Muscle layer of duodenum (tissue), 2 donors: ENCODE data around the gene GXYLT2.
"Not testable (repeated sequence)": the region's sequence is repeated elsewhere in the genome, so short reads cannot be mapped to it uniquely, and the experiment has no call there.

Source experiments
- H3K27ac ChIP-seq: one replicate; pipeline ENCODE4 v1.7.0; 2013; ENCODE audit warnings: mild to moderate bottlenecking, low read length
- H3K27me3 ChIP-seq: one replicate; pipeline ENCODE4 v1.7.0; 2013; ENCODE audit warnings: low read depth, mild to moderate bottlenecking, control low read depth, low read length
- H3K36me3 ChIP-seq, 2 donors: one replicate each; pipeline ENCODE4 v1.7.0; 2013; ENCODE audit warnings: low read length in 2 of 2, control low read depth in 1 of 2, mild to moderate bottlenecking in 1 of 2; ENCODE audit not compliant: insufficient read depth in 2 of 2, control insufficient read depth in 1 of 2
- H3K4me1 ChIP-seq, 2 donors: one replicate each; pipeline ENCODE4 v1.7.0; 2013; ENCODE audit warnings: low read length in 2 of 2, mild to moderate bottlenecking in 2 of 2, control low read depth in 1 of 2, moderate library complexity in 1 of 2; ENCODE audit not compliant: insufficient read depth in 2 of 2, control insufficient read depth in 1 of 2
- H3K4me3 ChIP-seq, 2 donors: one replicate each; pipeline ENCODE4 v1.7.0; 2013; ENCODE audit warnings: low read length in 2 of 2, low read depth in 1 of 2, mild to moderate bottlenecking in 1 of 2
- H3K9me3 ChIP-seq, 2 donors: one replicate each; pipeline ENCODE4 v1.7.0; 2013; ENCODE audit warnings: low read length in 2 of 2, control low read depth in 1 of 2, mild to moderate bottlenecking in 1 of 2; ENCODE audit not compliant: control insufficient read depth in 1 of 2
- donor health status: healthy.

Gene GXYLT2

DNA sequence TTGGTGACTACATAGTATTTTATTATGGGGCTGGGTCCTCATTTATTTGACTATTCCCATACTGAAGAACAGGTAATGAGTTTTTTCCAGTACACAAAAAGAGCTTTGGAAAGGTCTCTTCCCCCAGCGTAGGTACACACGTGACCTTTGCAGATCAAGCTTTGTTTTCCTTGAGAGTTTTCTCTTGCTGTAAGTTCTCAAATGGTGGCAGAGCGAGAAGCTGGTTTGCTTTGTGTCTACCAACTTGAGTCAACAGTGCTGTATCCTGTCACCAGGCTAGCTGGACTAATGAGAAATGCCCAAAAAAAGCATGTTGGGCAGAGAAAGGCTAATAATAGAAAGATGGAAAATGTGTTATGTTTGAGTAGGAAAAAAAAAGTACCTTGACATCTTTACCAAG, 21.7 kb downstream of the GXYLT2 start:
- Histone ChIP-seq H3K27me3 (no peaks in the 10 kb centered on the region), H3K9me3 (no peaks in the 10 kb centered on the region), H3K27ac (no peak overlapping the region), H3K4me1 (no peaks in the 10 kb centered on the region), H3K4me3 (no peak overlapping the region), H3K36me3 (no peaks in the 10 kb centered on the region)

DNA sequence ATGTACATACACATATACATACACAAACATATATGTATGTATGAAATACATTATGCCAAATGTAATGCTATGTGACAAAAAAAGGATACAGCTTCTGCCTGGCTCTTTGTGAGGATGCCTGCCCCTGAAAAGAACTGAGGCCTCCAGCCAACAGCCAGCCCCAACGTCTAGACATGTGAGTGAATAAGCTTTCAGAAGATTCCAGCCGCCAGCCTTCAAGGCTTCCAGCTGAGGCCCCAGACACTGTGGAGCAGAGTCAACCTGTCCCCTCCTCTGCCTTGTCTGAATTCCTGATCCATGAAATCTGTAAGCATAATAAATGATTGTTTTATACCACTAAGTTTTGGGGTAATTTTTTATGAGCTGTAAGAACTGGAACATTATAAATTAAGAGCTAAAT, 24.7 kb downstream of the GXYLT2 start:
- H3K36me3 ChIP-seq = no peaks in the 10 kb centered on the region
- H3K27ac ChIP-seq = no peak overlapping the region
- H3K27me3 ChIP-seq = no peaks in the 10 kb centered on the region
- H3K4me3 ChIP-seq = no peak overlapping the region
- H3K4me1 ChIP-seq = no peaks in the 10 kb centered on the region
- no peaks in the 10 kb centered on the region for H3K9me3 ChIP-seq

DNA sequence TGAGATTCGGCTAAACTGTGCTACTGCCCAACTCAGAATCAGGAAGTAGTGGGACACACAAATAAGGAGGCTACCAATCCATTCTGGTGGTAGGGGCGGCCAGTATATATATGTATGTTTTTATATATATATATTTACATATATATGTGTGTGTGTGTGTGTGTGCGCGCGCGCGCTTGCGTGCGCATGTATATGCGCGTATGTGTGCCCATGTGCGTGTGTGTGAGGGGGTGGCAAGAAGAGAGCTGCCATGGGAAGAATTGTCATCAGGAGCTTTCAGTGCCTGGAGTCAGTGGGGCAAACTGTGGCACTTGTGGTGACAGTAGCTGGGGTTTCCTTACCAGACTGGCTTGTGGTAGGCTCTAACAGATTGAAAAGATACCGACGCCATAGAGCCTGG, 26.5 kb downstream of the GXYLT2 start:
- Histone ChIP-seq H3K27ac (no peak overlapping the region), H3K4me1 (no peaks in the 10 kb centered on the region), H3K4me3 (no peak overlapping the region), H3K9me3 (no peaks in the 10 kb centered on the region), H3K27me3 (no peaks in the 10 kb centered on the region), H3K36me3 (no peaks in the 10 kb centered on the region)

DNA sequence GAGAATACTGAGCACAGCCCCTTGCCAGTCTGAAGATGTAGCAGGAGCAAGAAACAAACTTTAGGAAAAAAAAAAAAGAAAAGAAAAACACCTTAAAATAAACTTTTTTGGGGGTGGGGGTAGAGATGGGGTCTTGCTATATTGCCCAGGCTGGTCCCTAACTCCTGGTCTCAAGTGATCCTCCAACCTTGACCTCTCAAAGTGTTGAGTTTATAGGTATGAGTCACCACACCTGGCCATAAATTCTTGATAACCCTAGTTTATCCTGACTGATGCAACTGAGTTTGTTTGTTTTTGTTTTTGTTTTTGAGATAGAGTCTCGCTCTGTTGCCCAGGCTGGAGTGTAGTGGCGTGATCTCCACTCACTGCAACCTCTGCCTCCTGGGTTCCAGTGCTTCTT, 28.4 kb downstream of the GXYLT2 start:
- H3K4me1 ChIP-seq = no peaks in the 10 kb centered on the region
- H3K36me3 ChIP-seq = no peaks in the 10 kb centered on the region
- no peak overlapping the region for H3K27ac ChIP-seq
- no peaks in the 10 kb centered on the region for H3K9me3 ChIP-seq
- no peak overlapping the region for H3K4me3 ChIP-seq
- no peaks in the 10 kb centered on the region for H3K27me3 ChIP-seq

DNA sequence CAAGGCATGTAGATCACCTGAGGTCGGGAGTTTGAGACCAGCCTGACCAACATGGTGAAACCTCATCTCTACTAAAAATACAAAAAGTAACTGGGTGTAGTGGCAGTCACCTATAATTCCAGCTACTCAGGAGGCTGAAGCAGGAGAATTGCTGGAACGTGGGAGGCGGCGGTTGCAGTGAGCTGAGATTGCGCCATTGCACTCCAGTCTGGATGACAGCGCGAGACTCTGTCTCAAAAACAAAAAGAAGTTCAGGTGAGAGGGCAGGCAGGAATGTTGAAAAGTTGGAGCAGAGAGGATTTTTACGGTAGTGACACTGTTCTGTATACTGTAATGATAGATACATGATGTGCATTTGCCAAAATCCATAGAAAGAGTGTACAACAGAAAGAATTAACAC, 31.7 kb downstream of the GXYLT2 start:
- Histone ChIP-seq H3K4me3 (no peak overlapping the region), H3K27ac (no peak overlapping the region), H3K4me1 (no peaks in the 10 kb centered on the region), H3K27me3 (no peaks in the 10 kb centered on the region), H3K9me3 (no peaks in the 10 kb centered on the region), H3K36me3 (no peaks in the 10 kb centered on the region)

DNA sequence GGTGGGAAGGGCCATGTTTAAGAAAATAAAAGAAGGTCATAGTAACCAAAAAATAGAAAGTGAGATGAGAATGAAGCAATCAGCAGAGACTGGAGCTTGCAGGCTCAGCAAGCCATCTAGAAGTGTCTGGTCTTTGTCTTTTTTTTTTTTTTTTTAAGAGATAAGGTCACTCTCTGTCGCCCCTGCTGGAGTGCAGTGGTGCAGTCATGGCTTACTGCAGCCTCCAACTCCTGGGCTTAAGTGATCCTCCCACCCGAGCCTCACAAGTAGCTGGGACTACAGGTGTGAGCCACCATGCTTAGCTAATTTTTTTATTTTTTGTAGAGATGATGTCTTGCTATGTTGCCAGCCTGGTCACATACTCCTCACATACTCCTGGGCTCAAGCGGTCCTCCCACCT, 36.2 kb downstream of the GXYLT2 start:
- no peak overlapping the region for H3K4me3 ChIP-seq
- no peaks in the 10 kb centered on the region for H3K36me3 ChIP-seq
- no peaks in the 10 kb centered on the region for H3K4me1 ChIP-seq
- H3K9me3 ChIP-seq = peaks cover 3 to 4% of the 10 kb centered on the region in 2 donors
- no peak overlapping the region for H3K27ac ChIP-seq
- no peaks in the 10 kb centered on the region for H3K27me3 ChIP-seq

DNA sequence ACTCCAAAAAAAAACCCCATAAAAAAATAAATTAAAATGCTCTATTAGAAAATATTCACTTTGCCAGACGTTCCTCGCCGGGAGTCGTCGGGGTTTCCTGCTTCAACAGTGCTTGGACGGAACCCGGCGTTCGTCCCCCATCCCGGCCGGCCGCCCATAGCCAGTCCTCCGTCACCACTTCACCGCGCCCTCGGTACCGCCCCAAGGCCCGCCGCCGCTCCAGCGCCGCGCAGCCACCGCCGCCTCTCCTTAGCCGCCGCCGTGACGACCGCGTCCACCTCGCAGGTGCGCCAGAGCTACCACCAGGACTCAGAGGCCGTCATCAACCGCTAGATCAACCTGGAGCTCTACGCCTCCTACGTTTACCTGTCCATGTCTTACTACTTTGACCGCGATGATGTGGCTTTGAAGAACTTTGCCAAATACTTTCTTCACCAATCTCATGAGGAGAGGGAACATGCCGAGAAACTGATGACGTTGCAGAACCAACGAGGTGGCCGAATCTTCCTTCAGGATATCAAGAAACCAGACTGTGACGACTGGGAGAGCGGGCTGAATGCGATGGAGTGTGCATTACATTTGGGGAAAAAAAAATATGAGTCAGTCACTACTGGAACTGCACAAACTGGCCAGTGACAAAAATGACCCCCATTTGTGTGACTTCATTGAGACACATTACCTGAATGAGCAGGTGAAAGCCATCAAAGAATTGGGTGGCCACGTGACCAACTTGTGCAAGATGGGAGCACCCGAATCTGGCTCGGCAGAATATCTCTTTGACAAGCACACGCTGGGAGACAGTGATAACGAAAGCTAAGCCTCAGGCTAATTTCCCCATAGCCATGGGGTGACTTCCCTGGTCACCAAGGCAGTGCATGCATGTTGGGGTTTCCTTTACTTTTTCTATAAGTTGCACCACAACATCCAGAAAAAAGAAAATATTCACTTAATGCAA, 41.2 kb downstream of the GXYLT2 start:
- H3K9me3 ChIP-seq, H3K27me3 ChIP-seq, H3K4me1 ChIP-seq, H3K4me3 ChIP-seq, H3K27ac ChIP-seq, H3K36me3 ChIP-seq: not testable (repeated sequence)

DNA sequence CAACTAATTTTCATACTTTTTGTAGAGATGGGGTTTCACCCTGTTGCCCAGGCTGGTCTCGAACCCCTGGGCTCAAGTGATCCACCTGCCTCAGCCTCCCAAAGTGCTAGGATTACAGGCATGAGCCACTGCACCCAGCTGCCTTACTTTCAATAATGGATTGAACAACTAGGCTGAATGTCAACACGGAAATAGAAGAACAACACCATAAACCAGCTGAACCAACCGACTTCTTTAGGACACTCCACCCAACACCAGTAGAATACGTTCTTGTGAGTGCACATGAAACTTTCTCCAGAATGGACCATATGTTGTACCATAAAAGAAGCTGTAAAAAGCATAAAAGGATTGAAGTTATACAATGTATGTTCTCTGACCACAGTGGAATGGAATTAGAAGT, 42.9 kb downstream of the GXYLT2 start:
- no peaks in the 10 kb centered on the region for H3K27me3 ChIP-seq
- H3K27ac ChIP-seq = no peak overlapping the region
- peaks cover 3 to 4% of the 10 kb centered on the region in 2 donors for H3K9me3 ChIP-seq
- H3K36me3 ChIP-seq = no peaks in the 10 kb centered on the region
- no peaks in the 10 kb centered on the region for H3K4me1 ChIP-seq
- no peak overlapping the region for H3K4me3 ChIP-seq

DNA sequence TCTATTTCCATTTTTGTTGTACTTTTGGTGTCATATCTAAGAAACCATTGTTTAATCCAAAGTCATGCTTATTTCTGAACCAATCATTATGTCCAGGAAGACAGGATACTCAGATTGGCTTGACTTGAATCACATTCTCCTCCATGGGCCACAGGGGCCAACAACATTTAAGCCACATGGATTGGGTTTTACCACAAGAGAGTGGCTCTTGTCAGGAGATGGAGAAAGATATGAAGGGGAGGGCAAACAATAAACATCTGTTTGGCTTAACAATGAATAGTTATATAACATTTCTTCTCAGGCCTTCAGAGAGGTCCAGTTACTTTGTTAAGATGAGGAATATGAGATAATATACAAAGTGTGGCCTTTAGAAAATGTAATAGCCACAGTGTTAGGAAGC, 44.6 kb downstream of the GXYLT2 start:
- Histone ChIP-seq H3K27ac (no peak overlapping the region), H3K27me3 (no peaks in the 10 kb centered on the region), H3K4me1 (no peaks in the 10 kb centered on the region), H3K4me3 (no peak overlapping the region), H3K9me3 (peaks cover 0 to 4% of the 10 kb centered on the region in 2 donors), H3K36me3 (no peaks in the 10 kb centered on the region)

DNA sequence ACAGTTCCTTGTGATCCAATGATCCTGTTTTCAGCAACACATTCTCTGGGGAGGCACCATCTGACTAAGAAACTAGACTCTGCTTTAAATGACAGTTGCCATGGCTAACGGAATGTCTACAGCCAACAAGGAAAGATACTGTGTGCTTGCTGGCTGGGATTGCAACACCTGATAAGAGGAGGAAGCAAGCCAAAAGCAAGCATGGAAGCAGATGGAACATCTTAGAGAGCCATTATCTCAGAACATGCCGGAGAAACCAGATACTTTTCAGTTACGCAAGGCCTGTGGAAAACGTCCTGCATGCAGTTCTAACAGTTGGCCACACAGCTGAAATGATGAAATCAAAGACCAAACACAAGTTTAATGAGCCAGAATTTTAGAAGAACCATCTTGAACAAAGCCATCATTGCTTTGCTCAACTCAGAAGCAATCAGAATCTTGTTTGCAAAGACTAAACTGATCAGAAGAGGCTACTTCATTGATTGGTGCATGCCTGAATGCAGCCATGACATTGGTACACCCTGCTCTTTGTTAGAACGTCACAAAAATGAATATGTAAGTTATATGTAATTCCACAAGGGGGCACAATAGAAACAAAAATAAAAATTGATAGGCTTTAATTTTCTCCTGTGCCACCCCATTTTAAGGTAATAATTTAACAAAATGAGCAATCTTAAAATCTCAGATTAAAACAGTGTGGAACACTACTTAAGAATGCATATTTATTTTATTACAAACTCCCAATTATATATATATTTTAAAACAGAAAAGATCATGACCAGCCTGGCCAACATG, 50.8 kb downstream of the GXYLT2 start:
- H3K9me3 ChIP-seq = no peaks in the 10 kb centered on the region
- H3K4me3 ChIP-seq = no peak overlapping the region
- no peaks in the 10 kb centered on the region for H3K36me3 ChIP-seq
- no peaks in the 10 kb centered on the region for H3K27me3 ChIP-seq
- H3K4me1 ChIP-seq = peaks cover 0 to 5% of the 10 kb centered on the region in 2 donors
- H3K27ac ChIP-seq = no peak overlapping the region

DNA sequence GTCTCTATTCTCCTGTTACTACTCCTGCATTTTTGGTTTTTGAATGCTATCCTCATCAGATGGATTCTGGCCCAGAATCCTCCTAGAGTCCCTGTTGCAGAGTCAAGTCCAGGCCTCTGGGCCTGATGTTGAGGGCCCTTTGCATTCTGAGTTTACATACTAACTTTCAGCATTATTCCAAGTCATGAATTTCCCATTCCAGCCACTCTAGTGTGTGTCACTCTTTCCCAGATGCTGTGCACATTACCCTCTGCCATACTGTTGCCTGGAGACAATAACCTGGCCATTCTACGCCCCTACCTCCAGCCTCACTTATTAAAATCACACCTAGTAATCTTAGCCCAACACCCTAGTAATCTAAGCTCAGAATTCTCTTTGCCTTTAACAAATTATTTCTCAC, 53.4 kb downstream of the GXYLT2 start:
- Histone ChIP-seq H3K27ac (no peak overlapping the region), H3K9me3 (no peaks in the 10 kb centered on the region), H3K27me3 (no peaks in the 10 kb centered on the region), H3K4me3 (no peak overlapping the region), H3K36me3 (no peaks in the 10 kb centered on the region), H3K4me1 (peaks cover 0 to 5% of the 10 kb centered on the region in 2 donors)
